A549 (cell line): Measurements from ENCODE around the gene GPI. TPM values are rescaled to one million over a fixed set of nuclear protein-coding genes. Genes with fewer than 3 reads are reported as not detected.

ENCODE experiments used
- ATAC-seq, 2 experiments: fragments of 200-7000 bp in 1 of 2; fragments of >200 bp in 1 of 2; cut with Nextera tagmentation in 1 of 2; cut with Tn5 transposase in 1 of 2; 3 replicates each; pipeline versions ENCODE4 v1.8.0 to v1.9.1; 2018 to 2020; ENCODE audit warnings: mild to moderate bottlenecking in 1 of 2, moderate library complexity in 1 of 2
- CTCF ChIA-PET: fragments of 300-600 bp; sonication (Branson Sonifier 250); formaldehyde crosslinking; extraction: SDS; loops from one replicate; lab custom pipeline; 2021; ENCODE audit warnings: antibody characterized with exemption, inconsistent platforms; lab: Yijun Ruan, JAX
- POLR2A ChIA-PET: fragments of 350-600 bp; formaldehyde crosslinking; extraction: SDS; loops from one replicate; lab custom pipeline; 2021; ENCODE audit warnings: antibody characterized with exemption, inconsistent platforms; lab: Yijun Ruan, JAX
- DNase-seq, 2 experiments: peaks; one replicate each; pipeline versions ENCODE4 v3.0.0 to v3.0.0-alpha.2; 2011 to 2016; ENCODE audit warnings: low read depth in 1 of 2, low spot score in 1 of 2
- FAIRE-seq: peaks from 2 replicates; lab custom pipeline; 2011; peaks lifted over from hg19 to GRCh38; lab: Jason Lieb, UNC
- H3K27ac ChIP-seq, 2 experiments: fragments of >200 bp; sonication (Bioruptor Twin); formaldehyde crosslinking; 3 replicates each; pipeline ENCODE4 v1.5.1; 2016 to 2017
- H3K4me1 ChIP-seq: fragments of >200 bp; sonication (Bioruptor Twin); formaldehyde crosslinking; 3 replicates; pipeline ENCODE4 v1.6.1; 2016
- H3K4me2 ChIP-seq: fragments of >200 bp; sonication (Bioruptor Twin); formaldehyde crosslinking; 3 replicates; pipeline ENCODE4 v1.6.1; 2016
- H3K4me3 ChIP-seq: fragments of >200 bp; sonication (Bioruptor Twin); formaldehyde crosslinking; 3 replicates; pipeline ENCODE4 v1.5.1; 2016
- H3K9me3 ChIP-seq: fragments of >200 bp; sonication (Bioruptor Twin); formaldehyde crosslinking; 3 replicates; pipeline ENCODE4 v1.6.1; 2016
- BHLHE40 ChIP-seq: IDR thresholded peaks from 2 replicates; pipeline ENCODE4 v1.6.1; 2012; ENCODE audit warnings: low read depth, low read length, inconsistent platforms
- CBX2 ChIP-seq: fragments of 200-600 bp; sonication (generic); IDR thresholded peaks from 2 replicates; pipeline ENCODE4 v1.6.1; 2016; ENCODE audit warnings: low read depth, mild to moderate bottlenecking, borderline replicate concordance
- CEBPB ChIP-seq, 2 experiments: fragments of >200 bp in 1 of 2; sonication (Bioruptor Twin) in 1 of 2; formaldehyde crosslinking in 1 of 2; IDR thresholded peaks; 2 replicates each; pipeline ENCODE4 v1.6.1; 2012 to 2016
- CHD4 ChIP-seq: fragments of 200-600 bp; sonication (generic); IDR thresholded peaks from 2 replicates; pipeline ENCODE4 v1.6.1; 2016; ENCODE audit warnings: antibody characterized with exemption, mild to moderate bottlenecking, borderline replicate concordance
- CTCF ChIP-seq: fragments of >200 bp; sonication (Bioruptor Twin); formaldehyde crosslinking; IDR thresholded peaks from 3 replicates; pipeline ENCODE4 v1.5.1; 2016
- E2F6 ChIP-seq: IDR thresholded peaks from 2 replicates; pipeline ENCODE4 v1.6.1; 2012; ENCODE audit warnings: low read depth, borderline replicate concordance
- EHMT2 ChIP-seq: fragments of 200-600 bp; sonication (generic); IDR thresholded peaks from 2 replicates; pipeline ENCODE4 v1.6.1; 2016; ENCODE audit warnings: antibody characterized with exemption, low read depth, mild to moderate bottlenecking, moderate library complexity
- FOSB ChIP-seq: fragments of 250-450 bp; sonication (Bioruptor Pico); IDR thresholded peaks from 2 replicates; pipeline ENCODE4 v1.5.0; 2020; ENCODE audit warnings: mild to moderate bottlenecking, moderate library complexity
- FOSL2 ChIP-seq, 2 experiments: fragments of 450-650 bp in 1 of 2; fragments of >200 bp in 1 of 2; sonication (Bioruptor Twin) in 1 of 2; formaldehyde crosslinking; IDR thresholded peaks; 2 replicates each; pipeline versions ENCODE4 v1.5.0 to v1.6.1; 2016 to 2020; ENCODE audit warnings: mild to moderate bottlenecking in 1 of 2, moderate library complexity in 1 of 2
- GATA3 ChIP-seq: IDR thresholded peaks from 2 replicates; pipeline ENCODE4 v1.6.1; 2012; ENCODE audit warnings: borderline replicate concordance
- HDAC2 ChIP-seq: fragments of 200-600 bp; sonication (generic); IDR thresholded peaks from 2 replicates; pipeline ENCODE4 v1.6.1; 2016
- HMGXB4 ChIP-seq: fragments of 250-450 bp; sonication (Bioruptor Pico); IDR thresholded peaks from 2 replicates; pipeline ENCODE4 v1.5.0; 2021; ENCODE audit warnings: mild to moderate bottlenecking, moderate library complexity, borderline replicate concordance
- HOXA7 ChIP-seq: fragments of 250-450 bp; sonication (Bioruptor Pico); IDR thresholded peaks from 2 replicates; pipeline ENCODE4 v1.5.0; 2020; ENCODE audit warnings: mild to moderate bottlenecking, moderate library complexity
- JUNB ChIP-seq: fragments of >200 bp; sonication (Bioruptor Twin); formaldehyde crosslinking; IDR thresholded peaks from 2 replicates; pipeline ENCODE4 v1.6.1; 2016
- KDM1A ChIP-seq: fragments of 200-600 bp; sonication (generic); IDR thresholded peaks from 2 replicates; pipeline ENCODE4 v1.6.1; 2016; ENCODE audit warnings: low read depth, mild to moderate bottlenecking
- MAFK ChIP-seq: fragments of 450-650 bp; IDR thresholded peaks from 2 replicates; pipeline ENCODE4 v1.6.1; 2014; ENCODE audit not compliant: partially characterized antibody
- MAZ ChIP-seq: fragments of 150-350 bp; IDR thresholded peaks from 2 replicates; pipeline ENCODE4 v1.6.1; 2014; ENCODE audit warnings: antibody characterized with exemption, low read depth, low read length, borderline replicate concordance
- MYC ChIP-seq: IDR thresholded peaks from 2 replicates; pipeline ENCODE4 v1.6.1; 2012; ENCODE audit warnings: mild to moderate bottlenecking, inconsistent platforms, low read length, improper control_type of control experiment, borderline replicate concordance
- NFE2L2 ChIP-seq: fragments of 150-350 bp; conservative IDR thresholded peaks from 2 replicates; pipeline ENCODE4 v1.6.1; 2014; ENCODE audit warnings: low read length
- POLR2A ChIP-seq: IDR thresholded peaks from 2 replicates; pipeline ENCODE4 v1.6.1; 2012; ENCODE audit warnings: mild to moderate bottlenecking, low read length
- RAD21 ChIP-seq, 2 experiments: fragments of >200 bp in 1 of 2; sonication (Bioruptor Twin) in 1 of 2; formaldehyde crosslinking in 1 of 2; IDR thresholded peaks in 1 of 2; conservative IDR thresholded peaks in 1 of 2; 2 replicates in 1 of 2; 3 replicates in 1 of 2; pipeline ENCODE4 v1.6.1; 2012 to 2018; ENCODE audit warnings: inconsistent platforms in 1 of 2
- RCOR1 ChIP-seq: fragments of 150-350 bp; IDR thresholded peaks from 2 replicates; pipeline ENCODE4 v1.6.1; 2014; ENCODE audit warnings: antibody characterized with exemption, low read length, low read depth
- SMC3 ChIP-seq: fragments of >200 bp; sonication (Bioruptor Twin); formaldehyde crosslinking; IDR thresholded peaks from 3 replicates; pipeline ENCODE4 v1.6.1; 2018; ENCODE audit warnings: inconsistent platforms
- USF2 ChIP-seq: fragments of 450-650 bp; IDR thresholded peaks from 2 replicates; pipeline ENCODE4 v1.6.1; 2014; ENCODE audit warnings: antibody characterized with exemption
- ZC3H11A ChIP-seq: fragments of 450-650 bp; IDR thresholded peaks from 2 replicates; pipeline ENCODE4 v1.6.1; 2014; ENCODE audit warnings: antibody characterized with exemption, mild to moderate bottlenecking
- ZFP36 ChIP-seq: fragments of 450-650 bp; IDR thresholded peaks from 2 replicates; pipeline ENCODE4 v1.6.1; 2014; ENCODE audit warnings: borderline replicate concordance; ENCODE audit not compliant: partially characterized antibody
- ZSCAN20 ChIP-seq: fragments of 250-450 bp; sonication (Bioruptor Pico); IDR thresholded peaks from 2 replicates; pipeline ENCODE4 v1.8.0; 2022; ENCODE audit warnings: mild to moderate bottlenecking, moderate library complexity
- WGBS: methylation state at CpG from one replicate; pipeline ENCODE4 v1.1.6; 2017; ENCODE audit errors: missing lambda C conversion rate; 5-methylcytosine and 5-hydroxymethylcytosine counted together
- polyA plus RNA-seq, 4 experiments: library from polyadenylated mRNA; depleted of rRNA in 3 of 4; stranded (reverse); fragments of >200 nt; fragmentation: RNase III in 1 of 4; extraction: RNeasy Plus Mini Kit Qiagen cat#74134 plus additional on column Dnase treatment in 1 of 4; gene quantifications; 2 replicates in 3 of 4; 3 replicates in 1 of 4; pipeline ENCODE4 v1.2.3, GENCODE V29; 2011 to 2017

Gene GPI
- polyA plus RNA-seq, 2 of the 4 experiments (the other 2 are of a cell fraction), result 548 to 565 TPM

- ChIA-PET POLR2A (interaction anchor here (2.7 kb wide), 1 partner anchor 12 kb away, joined by 6 read pairs; the partner anchor contains the start of gene UBA2), CTCF (interaction anchor here (1.0 to 3.2 kb wide), 6 partner anchors 8 to 58 kb away, joined by 3 to 18 read pairs (median 6); partner anchors contain the start of gene UBA2)
- no peaks in the 10 kb centered on the region for H3K9me3 ChIP-seq
- no peak overlapping the region for H3K4me2 ChIP-seq
- FAIRE-seq (peak; percentile 18), ATAC-seq (0 out of 6 replicates have a peak, but pooled peaks of 1 of the 2 experiments have one; percentile 24), DNase-seq (no peak)
- 89% methylated on average over 7 of the region's 7 CpGs for WGBS
- no peak overlapping the region for H3K27ac ChIP-seq
- no peak overlapping the region for H3K4me3 ChIP-seq
- no peak for TF ChIP-seq HDAC2
- TF ChIP-seq ZC3H11A, result no peak
- no peak for TF ChIP-seq MAZ
- no peak for TF ChIP-seq USF2
- TF ChIP-seq ZFP36, result no peak
- no peak for TF ChIP-seq RAD21 (conservative IDR thresholded peaks at IDR 0.05 in 1 of 2, IDR thresholded peaks at IDR 0.05 in 1 of 2)
- no peak for TF ChIP-seq CHD4
- no peak for TF ChIP-seq HMGXB4
- H3K4me1 ChIP-seq, result no peaks in the 10 kb centered on the region
Observed at GRCh38 chr19:34416021-34416545, 51.1 kb downstream of the GPI start.

GRCh38 chr19:34418300-34418699, 53.3 kb downstream of the GPI start:
- ChIA-PET POLR2A (no interaction called here), CTCF (interaction anchor here (0.6 kb wide), 1 partner anchor 48 kb away, joined by 4 read pairs; no protein-coding TSS in a partner anchor)
- ATAC-seq, result no peak
- Histone ChIP-seq H3K4me2 (no peak overlapping the region), H3K9me3 (no peaks in the 10 kb centered on the region), H3K4me1 (no peaks in the 10 kb centered on the region)
- no peak for DNase-seq
- 93% methylated on average over 4 of the region's 4 CpGs for WGBS
- FAIRE-seq, result no peak
- TF ChIP-seq MAFK (no peak), CHD4 (no peak), ZSCAN20 (no peak), KDM1A (no peak), FOSL2 (IDR thresholded peaks at IDR 0.05) (no peak), FOSL2 (CRISPR knock-in tag; IDR thresholded peaks at IDR 0.05) (no peak), SMC3 (no peak), EHMT2 (no peak), HOXA7 (no peak), MYC (no peak), CTCF (no peak), JUNB (no peak), RCOR1 (no peak), E2F6 (no peak), FOSB (CRISPR knock-in tag) (no peak), BHLHE40 (no peak), CBX2 (no peak), NFE2L2 (no peak), GATA3 (no peak), CEBPB (IDR thresholded peaks at IDR 0.05) (no peak), POLR2A (no peak)
- TF ChIP-seq, all 56 proteins: peak for 0
- Histone ChIP-seq H3K4me3 (no peak overlapping the region), H3K27ac (no peak overlapping the region)
